Measurements from ENCODE around the gene RELL1. TPM values are rescaled to one million over a fixed set of nuclear protein-coding genes. Genes with fewer than 3 reads are reported as not detected.

RELL1 gene
- total RNA-seq, 5 donors from 2014 or later (not counting 1 experiment from before 2014, with no cell fraction given) = 21.6 to 30.1 (median 25.9) TPM

- no peak overlapping the region for H3K4me3 Mint-ChIP-seq
- peaks cover 0 to 2% of the 10 kb centered on the region in 2 donors for H3K27me3 Mint-ChIP-seq
- H3K36me3 ChIP-seq (ENCODE audit: control insufficient read depth in 2 of 2, extremely low read depth in 1 of 2, insufficient read depth in 1 of 2, low read length in 1 of 2) = no peaks in the 10 kb centered on the region
- H3K4me3 ChIP-seq (ENCODE audit: control insufficient read depth in 1 of 2, extremely low read depth in 1 of 2, low read length in 1 of 2) = no peak overlapping the region
- peaks cover 0 to 4% of the 10 kb centered on the region in 2 experiments for H3K27me3 ChIP-seq (replicated peaks in 1 of 2; ENCODE audit: control insufficient read depth in 2 of 2, extremely low read depth in 1 of 2, insufficient read depth in 2 of 2, low read length in 1 of 2)
- ChIA-PET POLR2A (no interaction called here), CTCF (no interaction called here)
- no peaks in the 10 kb centered on the region for H3K9me3 ChIP-seq
- DNase-seq = no peak
- no peak for ATAC-seq (replicated peaks in 1 of 4)
- H3K27ac ChIP-seq (ENCODE audit: low read length) = no peak overlapping the region
- no peaks in the 10 kb centered on the region for H3K9me3 Mint-ChIP-seq
- no peaks in the 10 kb centered on the region for H3K36me3 Mint-ChIP-seq
- H3K4me1 Mint-ChIP-seq = no peaks in the 10 kb centered on the region
- H3K4me1 ChIP-seq (ENCODE audit: control insufficient read depth in 1 of 2, extremely low read depth in 1 of 2, insufficient read depth in 2 of 2, low read length in 2 of 2) = no peaks in the 10 kb centered on the region
- H3K27ac Mint-ChIP-seq = no peak overlapping the region
- WGBS (ENCODE audit: insufficient coverage) = 25% methylated on average over 1 of the region's 1 CpG
Observed at GRCh38 chr4:37561803-37562207, 124.4 kb downstream of the RELL1 start.

DNA sequence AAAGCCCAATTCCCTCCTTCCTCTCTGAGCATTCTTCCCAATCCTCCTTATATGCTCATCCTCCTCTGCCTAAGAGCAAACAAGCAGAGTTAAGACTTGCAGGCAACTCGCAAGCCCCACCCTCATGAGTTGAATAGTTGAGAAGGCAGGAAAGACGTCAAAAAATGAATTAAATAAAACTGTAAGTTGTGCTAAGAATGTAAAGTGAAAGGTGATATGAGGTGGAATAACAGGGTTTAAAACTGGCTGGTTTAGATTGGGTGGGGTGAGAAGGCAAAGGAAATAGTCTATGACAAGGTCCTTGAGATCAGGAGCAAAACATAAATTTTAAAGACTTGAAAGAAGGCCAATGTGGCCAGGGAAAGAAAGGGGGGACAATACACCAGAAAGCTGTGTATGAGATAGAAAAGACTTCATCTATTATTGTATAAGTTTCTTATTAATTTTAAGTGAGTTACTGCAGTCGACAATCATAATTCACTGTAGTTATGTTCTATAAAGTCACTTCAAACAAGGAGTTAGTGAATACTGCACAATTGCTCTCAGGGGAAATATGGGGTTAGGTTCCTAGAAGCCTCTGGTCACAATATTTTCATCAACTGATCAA lies 124.9 kb downstream of the RELL1 start:
- no peaks in the 10 kb centered on the region for H3K36me3 Mint-ChIP-seq
- no peak overlapping the region for H3K27ac ChIP-seq (ENCODE audit: low read length)
- ATAC-seq (replicated peaks in 1 of 4) (no peak), DNase-seq (no peak)
- H3K27me3 Mint-ChIP-seq = peaks cover 0 to 2% of the 10 kb centered on the region in 2 donors
- no peaks in the 10 kb centered on the region for H3K9me3 ChIP-seq
- 50% methylated on average over 2 of the region's 3 CpGs for WGBS (ENCODE audit: insufficient coverage)
- H3K4me3 ChIP-seq (ENCODE audit: control insufficient read depth in 1 of 2, extremely low read depth in 1 of 2, low read length in 1 of 2) = no peak overlapping the region
- no peak overlapping the region for H3K4me3 Mint-ChIP-seq
- H3K4me1 ChIP-seq (ENCODE audit: control insufficient read depth in 1 of 2, extremely low read depth in 1 of 2, insufficient read depth in 2 of 2, low read length in 2 of 2) = no peaks in the 10 kb centered on the region
- ChIA-PET POLR2A (no interaction called here), CTCF (no interaction called here)
- no peaks in the 10 kb centered on the region for H3K36me3 ChIP-seq (ENCODE audit: control insufficient read depth in 2 of 2, extremely low read depth in 1 of 2, insufficient read depth in 1 of 2, low read length in 1 of 2)
- peaks cover 0 to 4% of the 10 kb centered on the region in 2 experiments for H3K27me3 ChIP-seq (replicated peaks in 1 of 2; ENCODE audit: control insufficient read depth in 2 of 2, extremely low read depth in 1 of 2, insufficient read depth in 2 of 2, low read length in 1 of 2)
- no peaks in the 10 kb centered on the region for H3K9me3 Mint-ChIP-seq
- no peak overlapping the region for H3K27ac Mint-ChIP-seq
- no peaks in the 10 kb centered on the region for H3K4me1 Mint-ChIP-seq

Other genes starting within 250 kb of the RELL1 start
- gene PGM2, start 140.3 kb upstream of the RELL1 start, total RNA-seq = 10 to 100 TPM; 13.8 to 18.2 (median 16.6) TPM
- gene TBC1D1, start 204.7 kb upstream of the RELL1 start, total RNA-seq = 10 to 100 TPM; 46.3 to 58.1 (median 47.6) TPM

Measured in T-cell (primary cell).